GM21381 (cell line): ENCODE results near the gene SMOC2.

Source experiments
- ATAC-seq: cut with Tn5 transposase; IDR thresholded peaks from one replicate; pipeline ENCODE4 v1.9.1; 2021; ENCODE audit warnings: mild to moderate bottlenecking, moderate library complexity; ENCODE audit not compliant: unreplicated experiment

SMOC2 gene

DNA sequence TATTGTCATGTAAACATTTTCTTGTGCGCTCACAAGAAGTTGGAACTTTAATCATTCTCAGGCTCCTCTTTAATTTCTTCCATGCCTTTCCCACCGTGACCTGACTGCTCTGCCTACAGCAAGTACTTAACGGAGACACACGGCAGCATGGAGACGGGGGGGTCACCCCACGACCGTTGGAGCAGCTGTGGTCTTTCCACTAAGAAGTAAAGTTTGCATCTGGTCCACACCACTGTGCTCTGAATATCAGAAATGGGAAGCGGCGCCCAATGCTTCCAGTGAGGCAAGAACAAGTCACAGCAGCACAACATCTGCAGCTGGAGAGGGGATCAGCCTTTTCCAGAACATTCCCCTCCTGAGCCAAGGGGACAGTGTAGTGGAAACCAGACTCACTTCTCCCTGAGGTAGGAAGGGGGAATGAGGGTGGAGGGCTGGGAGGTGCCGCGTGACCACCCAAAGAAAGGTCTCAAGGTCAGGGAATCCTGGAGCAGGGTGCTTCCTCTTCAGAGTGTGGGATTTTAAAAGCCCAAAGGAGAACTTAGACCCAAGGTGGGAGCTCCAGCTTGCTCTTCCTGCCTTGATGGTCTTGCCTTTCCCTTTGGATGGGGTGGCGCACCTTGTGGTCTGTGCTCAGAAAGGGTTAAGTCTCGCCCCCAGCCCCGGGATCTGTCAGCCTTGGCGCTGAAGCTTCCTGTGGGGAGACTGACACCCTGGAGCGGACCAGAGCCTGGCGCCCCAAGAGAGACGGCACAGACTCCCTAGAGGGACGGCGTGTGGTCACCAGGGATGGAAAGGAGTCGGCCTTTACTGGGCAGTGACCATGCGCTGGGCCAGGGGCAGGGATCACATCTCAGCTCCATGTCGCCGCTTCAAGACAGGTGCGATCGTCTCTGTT lies 25.6 kb upstream of the SMOC2 start:
- no peak for ATAC-seq

DNA sequence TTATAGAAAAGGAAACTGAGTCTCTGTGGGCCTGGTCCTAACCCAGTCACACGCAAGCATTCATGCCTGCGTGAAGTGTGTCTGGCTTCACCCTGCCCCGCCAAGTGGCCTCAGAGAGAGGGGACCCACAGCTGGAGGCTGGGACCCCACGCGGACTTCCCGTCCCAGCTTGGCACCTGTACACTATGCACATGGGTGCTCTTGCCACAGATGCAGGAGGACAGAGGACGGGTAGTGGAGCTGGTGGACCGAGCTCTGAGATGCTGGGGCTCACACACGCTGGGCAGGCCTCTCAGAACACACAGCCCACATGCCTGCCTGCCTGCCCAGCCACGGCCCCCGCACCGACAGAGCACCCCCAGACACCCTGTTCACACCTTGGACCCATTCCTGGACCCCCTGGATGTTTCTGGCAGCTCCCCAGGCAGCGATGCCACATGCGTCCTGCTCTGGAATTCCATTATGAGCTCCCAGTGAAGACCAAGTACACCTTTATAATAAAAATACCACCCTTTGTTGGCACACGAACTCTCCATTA lies 24.9 kb upstream of the SMOC2 start:
- ATAC-seq: no peak

DNA sequence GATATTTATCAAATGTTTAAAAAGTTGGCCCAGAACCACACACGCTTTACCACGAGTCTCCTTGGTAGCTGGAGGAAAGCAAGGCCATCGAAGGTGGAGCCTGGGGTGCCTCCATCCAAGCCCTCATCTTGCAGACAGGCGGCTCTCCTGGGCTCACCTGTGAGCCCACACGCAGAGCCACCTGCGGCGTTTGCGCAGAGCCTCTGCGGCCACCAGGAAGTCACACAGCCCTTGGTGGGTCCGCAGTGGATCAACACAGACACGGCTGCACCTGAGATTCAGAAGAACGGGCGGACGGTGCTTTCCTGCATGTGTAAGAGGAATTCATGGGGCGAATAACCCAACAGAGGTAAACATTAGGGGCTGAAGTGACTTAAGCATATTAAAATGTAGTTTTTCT lies 24.5 kb upstream of the SMOC2 start:
- no peak for ATAC-seq

DNA sequence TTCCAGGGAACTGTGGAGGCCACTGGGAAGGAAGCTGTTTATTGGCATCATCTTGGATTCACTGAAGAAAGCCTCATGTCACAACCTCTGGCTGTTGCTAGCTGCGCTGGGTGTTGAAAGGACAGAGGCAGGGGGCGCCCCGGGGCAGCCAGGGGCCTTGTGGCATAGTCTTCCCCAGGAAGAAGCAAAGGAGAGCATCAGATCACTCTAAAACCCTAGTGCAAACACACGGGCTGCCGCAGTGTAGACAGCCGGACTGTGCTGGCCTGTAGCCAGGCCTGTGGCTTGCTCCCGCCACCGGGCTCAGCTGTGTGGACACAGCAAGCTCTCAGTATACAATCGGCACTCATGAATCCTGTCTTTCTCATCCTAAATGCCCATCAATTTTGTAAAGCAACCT lies 23.8 kb upstream of the SMOC2 start:
- no peak for ATAC-seq

DNA sequence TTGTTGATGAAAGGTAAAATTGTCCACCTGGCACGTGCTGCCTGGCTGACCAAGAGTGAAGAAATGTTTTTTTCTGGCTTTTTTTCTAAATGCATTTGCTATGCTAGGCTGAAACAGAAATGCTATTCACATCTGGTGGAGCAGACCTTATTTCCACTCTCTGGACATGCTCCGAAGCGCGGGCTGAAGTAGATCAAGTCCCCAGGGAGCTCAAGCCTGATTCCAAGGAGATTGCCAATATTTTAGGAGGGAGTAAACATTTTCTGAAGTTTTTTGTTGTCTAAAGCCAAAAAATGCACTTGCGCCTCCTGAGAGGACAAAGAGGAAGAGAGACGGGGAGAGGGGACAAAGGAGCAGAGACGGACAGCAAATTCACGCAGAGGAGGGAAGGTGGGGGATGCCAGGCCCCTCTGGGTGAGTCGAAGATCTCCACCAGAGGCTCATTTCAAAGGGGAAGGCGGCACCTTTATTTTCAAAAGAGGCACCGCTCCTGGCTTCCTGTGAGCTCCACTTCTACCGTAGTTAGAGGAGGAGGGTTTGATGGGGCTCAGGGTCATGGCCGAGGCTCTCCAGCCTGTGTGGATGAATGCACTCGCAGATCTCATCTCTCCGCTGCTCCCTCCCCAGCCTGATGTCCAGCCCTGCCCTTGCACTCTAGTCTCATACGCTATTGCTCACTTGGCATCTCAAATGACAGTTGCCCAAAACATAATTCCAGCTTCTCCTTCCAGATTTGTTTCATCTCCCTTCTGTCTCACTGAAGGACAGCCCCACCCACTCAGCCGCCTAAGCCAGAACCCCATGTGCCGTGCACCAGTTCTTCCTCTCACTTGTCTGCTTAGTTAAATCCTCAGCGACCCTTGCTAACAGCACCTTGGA lies 23.1 kb upstream of the SMOC2 start:
- ATAC-seq: no peak

DNA sequence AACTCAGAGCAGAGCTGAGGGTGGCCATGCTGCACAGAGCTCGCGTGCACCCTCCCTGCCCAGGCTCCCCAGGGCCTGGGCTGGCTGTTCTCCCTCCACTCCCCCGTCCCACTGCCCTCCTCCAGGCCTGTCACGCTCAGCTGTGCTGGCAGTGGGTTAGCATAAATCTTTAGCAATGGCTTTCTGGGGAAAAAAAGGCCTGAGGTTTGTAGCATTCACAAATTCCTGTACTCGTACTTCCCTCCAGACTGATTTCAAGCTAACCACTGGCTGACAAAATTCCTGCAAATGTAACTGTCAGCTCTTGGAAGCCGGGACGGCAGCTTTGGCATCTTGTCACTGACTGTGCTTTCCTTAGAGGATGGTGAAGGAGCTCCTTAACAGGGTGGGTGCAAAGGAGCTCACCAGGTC lies 22.3 kb upstream of the SMOC2 start:
- no peak for ATAC-seq

DNA sequence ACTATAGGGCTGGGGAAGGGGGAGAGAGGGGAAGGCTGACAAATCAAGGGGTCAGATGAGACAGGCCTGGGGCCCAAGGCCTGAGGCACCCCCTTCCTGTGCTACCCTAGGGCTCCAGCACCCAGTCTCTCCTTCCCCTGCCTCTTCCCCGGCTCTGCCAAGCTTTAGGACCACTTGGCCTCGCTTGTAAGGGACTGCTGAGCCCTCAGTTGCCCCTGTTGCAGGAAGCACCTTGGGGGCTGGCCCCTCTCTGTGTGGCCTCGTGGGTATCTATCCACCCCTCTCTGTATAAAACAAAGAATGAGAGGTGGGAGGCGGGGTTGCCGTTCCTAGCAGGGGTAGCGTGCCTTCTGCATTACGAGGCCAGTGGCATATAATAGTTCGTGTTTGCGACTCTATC lies 21.4 kb upstream of the SMOC2 start:
- no peak for ATAC-seq

DNA sequence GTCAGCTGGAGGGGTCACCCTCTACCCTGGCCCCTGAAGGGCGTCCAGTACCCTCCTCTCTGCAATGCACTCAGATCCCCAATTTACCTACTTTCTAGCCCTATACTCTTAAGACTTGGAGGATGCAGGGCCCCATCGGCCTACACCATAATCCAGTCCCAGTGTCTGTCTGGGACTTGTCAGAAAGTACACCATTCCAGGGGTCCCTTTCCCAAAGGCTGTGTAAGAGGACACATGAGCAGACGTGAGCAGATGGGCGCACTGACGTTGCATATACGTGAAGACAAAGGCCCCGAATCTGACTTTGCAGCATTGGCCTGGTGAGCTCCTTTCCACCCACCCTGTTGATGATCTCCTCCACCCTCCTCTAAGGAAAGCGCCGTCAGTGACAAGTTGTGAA lies 20.9 kb upstream of the SMOC2 start:
- ATAC-seq: no peak

DNA sequence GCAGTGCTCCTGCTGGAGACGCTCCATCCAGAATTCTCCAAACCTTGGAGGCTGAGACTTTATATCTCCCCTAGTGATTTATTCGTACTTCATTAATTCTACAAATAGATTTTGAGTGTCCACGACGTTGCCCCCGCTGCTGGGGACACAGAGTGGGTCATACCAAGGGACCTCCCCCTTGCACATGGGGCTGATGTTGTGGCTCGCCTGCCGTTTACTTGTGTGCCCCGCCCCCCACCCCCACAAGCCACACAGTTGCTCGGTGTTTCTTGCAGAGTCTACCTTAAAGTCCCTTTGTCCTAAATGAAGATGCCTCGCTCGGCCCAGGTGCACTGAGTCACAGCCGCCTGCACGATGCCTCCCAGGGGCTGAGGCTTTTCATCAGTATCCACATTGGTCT lies 20.3 kb upstream of the SMOC2 start:
- ATAC-seq: no peak

DNA sequence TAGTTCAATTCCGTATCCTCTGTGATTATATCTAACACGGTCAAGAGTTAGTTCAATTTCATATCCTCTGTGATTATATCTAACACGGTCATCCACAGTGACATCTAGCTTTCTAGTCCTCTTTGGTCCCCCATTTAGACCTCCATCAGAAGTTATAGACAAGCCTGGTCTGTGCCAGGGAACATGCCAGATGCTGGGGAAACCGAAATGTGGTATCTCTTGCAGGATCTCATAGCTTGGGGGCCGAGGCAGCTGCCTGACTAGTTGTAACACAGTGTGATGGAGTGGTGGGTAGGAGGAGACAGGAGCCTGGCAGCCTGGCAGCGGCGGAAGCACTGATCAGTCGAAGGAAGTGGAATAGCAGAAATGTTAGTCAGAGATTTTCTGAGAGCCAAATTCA lies 13.8 kb upstream of the SMOC2 start:
- no peak for ATAC-seq

DNA sequence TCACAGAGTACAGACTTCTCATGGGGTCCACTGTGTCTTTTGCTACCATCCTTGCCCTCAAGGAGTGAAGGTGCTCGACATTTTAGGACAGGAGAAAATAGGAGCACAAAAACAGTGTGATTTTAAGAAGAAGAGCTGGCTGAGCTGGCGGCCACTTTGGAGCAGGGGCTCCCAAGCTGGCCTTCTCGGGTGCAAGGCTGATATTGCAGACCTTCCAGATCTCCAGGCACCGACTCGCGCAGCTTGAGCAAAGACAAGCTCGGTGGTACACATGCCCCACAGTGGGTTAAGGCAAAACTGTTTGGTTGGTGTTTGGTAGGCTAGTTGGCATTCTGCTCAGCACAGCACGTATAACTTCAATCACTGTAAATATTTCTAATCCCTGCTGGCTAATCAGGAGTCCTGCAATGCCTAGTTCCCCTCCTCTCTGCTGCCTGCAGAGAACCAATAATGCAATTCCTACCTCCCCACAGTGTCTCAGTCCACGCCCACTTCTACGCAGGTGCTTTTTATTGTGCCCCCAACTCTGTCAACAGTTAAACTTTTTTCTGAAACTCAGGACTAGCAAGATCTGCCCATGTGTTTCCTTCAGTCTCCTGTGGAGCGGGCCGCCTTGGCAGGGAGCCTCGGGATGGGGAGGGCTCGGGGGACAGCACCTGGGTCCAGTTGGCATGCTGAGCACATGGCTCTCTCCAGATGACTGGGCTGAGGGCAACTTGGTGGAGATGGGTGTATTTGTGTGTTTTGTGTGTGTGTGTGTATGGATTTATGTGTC lies 12.7 kb upstream of the SMOC2 start:
- ATAC-seq: no peak

DNA sequence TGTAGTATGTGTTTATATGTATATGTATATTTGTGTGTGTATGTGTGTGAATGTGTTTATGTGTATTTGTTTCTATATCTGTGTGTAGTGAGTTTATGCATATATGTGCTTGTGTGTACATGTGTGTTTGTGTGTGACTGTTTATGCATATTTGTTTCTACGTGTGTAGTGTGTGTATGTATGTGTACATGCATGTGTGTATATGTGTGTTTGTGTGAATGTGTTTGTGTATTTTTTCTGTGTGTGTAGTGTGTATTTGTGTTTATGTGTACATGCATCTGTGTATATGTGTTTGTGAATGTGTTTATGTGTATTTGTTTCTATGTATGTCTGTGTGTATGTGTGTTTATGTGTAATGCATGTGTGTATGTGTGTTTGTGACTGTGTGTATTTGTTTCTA lies 12.1 kb upstream of the SMOC2 start:
- ATAC-seq: no peak

DNA sequence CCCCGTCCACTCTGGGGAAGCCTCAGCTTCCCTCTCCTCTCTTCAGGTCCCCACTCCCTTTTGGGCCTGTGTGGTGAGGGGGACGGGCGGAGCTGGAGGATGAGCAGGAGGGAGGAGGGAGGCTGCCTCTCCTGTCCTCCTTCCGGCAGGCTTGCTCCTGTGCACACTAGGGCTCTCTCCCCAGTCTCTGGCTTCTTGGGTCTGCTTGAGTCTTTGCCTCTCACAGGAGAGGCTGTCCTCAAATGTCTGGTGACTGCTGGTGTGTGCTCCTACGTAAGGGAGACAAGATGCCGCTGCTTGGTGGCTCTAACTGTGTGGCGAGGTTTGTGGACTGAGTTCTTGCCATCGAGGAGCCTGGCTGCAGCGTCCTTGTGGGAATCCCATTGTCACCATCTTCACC lies 8.8 kb upstream of the SMOC2 start:
- no peak for ATAC-seq

DNA sequence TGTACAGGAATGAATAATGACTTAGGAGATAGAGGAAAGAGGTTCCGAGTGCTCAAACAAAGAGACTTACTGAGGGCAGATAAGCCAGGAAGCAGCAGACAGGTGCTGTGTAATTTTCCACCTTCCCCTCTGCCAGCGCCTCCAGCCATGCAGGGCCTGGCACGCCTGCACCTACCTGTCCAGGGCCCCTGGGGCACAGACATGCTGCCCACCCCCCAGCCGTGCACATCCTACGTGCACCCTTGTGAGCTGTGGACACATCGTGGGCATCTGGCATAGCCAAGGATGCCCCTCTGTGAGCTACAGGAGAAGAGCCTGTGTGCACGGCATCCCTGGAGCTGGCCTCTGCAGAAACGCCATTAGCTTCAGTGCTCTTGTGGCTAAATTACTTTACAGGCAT lies 7.1 kb upstream of the SMOC2 start:
- no peak for ATAC-seq

DNA sequence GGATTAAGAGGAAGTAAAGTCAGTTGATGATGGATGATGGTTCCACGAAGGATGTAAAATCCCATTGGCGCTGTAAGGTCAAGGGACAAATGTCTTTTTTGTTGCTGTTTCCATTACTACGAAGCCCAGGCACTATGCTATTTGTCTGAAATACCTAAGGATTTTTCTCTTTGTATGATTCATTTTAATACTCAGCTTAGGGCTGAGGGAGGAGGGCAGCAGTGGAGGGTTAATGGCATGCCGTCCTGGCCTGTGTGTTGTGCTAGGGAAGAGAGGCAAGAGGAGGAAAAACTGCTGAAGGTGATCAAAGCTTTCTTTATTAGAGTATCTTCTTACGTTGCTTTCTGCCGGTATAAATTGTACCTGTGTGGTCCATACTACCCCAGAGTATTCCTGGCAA lies 6.5 kb upstream of the SMOC2 start:
- no peak for ATAC-seq

DNA sequence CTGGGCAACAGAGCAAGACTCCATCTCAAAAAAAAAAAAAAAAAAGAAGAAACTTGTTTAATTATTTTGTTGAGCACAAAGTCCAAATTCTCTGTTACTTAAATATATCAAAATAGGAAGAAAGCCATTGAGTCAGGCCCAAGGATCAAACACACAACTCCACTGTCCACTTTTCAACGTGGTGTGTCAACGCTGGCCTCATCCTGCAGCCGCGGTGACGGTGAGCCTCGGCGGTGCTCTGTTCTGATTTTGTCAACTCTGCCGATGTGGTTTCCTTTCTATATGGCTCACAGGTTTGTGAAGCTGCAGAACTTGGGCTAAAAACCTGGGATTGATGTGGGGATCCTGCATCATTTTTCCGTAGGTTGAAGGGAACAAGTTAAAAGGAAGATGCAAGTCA lies 3.2 kb upstream of the SMOC2 start:
- no peak for ATAC-seq

DNA sequence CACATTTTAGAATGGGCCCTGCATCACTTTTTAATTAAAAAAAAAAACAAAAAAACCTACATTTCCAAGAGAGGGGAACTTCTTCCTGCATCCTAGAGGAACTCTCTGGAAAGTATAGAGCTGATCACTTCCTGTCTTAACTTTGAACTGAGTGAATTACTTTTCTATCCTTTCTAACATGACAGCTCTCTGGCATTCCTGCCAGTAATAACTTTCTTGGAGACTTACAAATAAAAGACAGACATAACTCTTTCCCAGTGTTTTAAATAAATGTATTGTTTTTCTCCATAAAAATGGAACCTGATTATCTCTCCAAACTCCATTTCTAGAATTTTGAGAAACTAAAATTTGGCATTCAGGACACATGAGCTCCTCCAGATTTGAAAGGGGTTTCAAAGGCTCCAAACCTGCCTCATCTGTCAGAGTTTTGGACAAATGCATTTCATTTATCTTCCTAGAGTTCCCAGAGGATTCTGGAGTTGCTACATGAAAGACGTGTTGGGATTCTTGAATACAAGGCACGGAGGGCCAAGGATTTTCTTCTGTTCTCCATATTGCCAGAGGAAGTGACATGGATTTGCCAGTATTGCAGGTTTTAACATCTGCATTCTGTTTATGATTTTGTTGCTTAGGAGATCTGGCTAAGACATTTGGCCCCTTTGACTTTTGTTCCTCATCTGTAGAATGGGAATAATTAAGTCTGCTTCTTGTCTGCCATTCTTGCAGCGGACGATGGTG lies 2.0 kb upstream of the SMOC2 start:
- no peak for ATAC-seq

DNA sequence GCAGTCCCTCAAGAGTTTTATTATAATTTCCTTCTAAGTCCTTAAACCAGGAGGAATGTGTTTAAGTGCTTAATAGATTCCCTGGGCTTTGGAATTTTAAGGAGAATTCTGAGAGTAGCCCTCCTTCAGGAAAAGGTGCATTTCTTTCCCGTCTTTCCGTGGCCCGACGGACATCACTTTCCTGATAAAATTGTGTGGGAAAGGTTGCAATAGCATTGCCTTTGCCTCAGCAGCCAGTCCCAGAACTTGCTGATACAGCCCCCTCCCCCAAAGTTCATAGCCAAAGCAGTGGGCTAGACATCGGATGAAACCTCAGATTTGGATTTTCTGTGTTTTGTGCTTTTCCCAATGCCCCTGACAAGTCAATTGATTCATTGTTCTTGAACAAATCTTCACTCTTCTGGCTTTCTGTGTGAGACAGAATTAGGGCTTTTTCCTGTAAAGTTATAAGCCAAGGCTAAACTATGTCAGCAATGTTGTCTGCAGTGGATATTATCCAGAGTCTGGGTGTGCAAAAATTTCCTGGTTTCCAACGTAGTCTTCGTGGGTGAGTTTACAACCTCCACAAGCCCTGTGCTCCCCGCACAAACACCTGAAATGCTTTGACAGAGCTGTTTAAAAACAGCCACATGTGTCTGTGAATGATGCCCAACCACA lies 1.1 kb upstream of the SMOC2 start:
- no peak for ATAC-seq

DNA sequence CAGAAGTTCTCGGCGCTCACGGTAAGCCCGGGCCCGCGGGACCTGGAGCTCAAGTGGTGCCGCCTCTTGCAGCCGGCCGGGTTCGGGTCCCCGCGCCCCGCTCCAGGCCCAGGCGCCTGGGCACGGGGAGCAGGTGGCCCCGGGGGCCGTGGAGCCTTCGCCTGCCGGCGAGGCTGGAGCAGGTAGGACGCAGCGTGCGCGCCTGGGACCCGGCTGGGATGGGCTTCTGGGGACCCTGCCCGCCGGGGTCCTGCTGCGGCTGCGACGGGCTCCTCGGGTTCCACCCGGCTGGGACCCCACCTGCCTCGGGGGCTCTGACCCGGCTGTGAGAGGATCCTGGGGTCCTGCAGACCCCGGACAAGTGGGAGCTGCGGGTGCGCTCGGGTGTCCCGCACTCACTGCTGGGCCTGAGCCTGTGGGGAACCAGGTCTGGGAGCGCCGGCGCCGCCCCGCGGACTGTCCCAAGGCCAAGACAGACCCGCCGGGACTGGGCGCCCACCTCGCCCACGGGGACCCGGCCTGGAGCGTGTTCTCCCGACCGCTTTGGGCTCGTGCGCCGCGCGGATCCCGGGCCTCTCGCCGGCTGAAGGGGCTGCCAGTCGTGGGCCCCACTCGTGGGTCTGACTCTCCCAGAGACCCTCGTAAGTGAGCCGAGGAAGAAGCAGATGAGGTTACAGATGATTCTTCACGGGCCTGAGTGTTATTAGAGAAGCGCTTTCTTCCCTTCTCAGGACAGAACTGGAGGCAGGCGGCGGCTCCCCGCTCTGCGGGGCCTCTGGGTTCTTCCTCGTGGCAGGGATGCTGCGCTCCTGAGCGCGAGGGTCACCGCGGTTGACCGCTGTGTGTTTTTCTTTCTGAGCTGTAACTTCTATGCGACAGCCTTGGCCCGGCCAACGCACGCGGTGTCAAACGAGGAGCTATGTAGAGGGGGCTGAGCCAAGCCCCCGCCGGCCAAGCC lies 729 bp downstream of the SMOC2 start:
- ATAC-seq: no peak
